NCI-H345 treated with DMSO at 0.1 percent for 48 hours (cell line): ENCODE results near the gene ADAM10.

ENCODE experiments used
- DNase-seq: peaks from one replicate; lab custom pipeline; 2025; ENCODE audit not compliant: unreplicated experiment; lab: John Stamatoyannopoulos, UW

The ADAM10 gene

DNA sequence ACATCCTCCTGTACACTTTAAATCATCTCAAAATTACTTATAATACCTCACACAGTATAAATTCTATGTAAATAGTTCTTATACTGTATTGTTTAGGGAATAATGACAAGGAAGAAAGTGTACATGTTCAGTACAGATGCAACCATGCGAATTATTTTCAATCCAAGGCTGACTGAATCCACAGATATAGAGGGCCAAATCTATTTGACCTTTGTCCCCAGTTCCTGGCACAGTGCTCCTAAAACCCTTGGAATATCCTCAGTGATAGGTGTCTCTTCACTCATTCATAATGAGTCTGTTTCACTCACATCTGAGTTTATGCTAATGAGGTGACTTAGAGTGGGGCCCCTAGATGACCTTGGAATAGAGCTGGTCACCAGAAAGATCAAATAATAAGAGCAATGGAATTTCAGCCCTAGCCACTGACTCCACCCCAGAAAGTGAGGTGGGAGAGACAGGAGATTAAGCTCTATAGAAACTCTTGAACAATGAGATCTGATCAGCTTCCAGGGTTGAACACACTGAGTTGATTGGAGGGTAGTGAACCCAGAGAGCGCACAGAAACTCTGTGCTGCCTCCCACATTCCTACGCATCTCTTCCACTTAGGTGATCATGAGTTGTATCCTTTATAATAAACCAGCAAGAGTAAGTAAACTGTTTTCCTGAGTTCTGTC is 65.3 kb downstream of the ADAM10 start:
- no peak for DNase-seq

- no peak for DNase-seq
Observed at GRCh38 chr15:58682234-58682633, 67.3 kb downstream of the ADAM10 start.

GRCh38 chr15:58678683-58679082 is 70.8 kb downstream of the ADAM10 start:
- no peak for DNase-seq

- DNase-seq, result no peak
Observed at GRCh38 chr15:58677426-58677825, 72.1 kb downstream of the ADAM10 start.

GRCh38 chr15:58676766-58677165 is 72.7 kb downstream of the ADAM10 start:
- no peak for DNase-seq

DNA sequence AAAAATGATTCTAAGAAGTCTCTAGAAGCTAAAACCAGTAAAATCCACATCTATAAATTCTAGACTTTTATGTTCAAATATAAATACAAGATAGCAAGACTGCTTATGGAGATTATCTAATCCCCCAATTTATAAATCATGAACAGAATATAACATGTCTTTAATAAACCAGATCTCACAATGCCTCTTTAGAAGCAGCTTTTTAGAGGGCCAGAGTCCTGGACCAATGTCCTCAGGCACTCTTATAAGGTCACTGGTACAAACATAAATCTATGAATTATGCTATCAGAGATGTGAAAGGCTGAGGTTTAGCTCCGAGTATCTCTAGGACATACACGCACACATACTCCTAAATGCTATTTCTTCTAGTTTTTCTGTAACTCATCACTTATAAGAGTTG is 78.3 kb downstream of the ADAM10 start:
- no peak for DNase-seq

DNA sequence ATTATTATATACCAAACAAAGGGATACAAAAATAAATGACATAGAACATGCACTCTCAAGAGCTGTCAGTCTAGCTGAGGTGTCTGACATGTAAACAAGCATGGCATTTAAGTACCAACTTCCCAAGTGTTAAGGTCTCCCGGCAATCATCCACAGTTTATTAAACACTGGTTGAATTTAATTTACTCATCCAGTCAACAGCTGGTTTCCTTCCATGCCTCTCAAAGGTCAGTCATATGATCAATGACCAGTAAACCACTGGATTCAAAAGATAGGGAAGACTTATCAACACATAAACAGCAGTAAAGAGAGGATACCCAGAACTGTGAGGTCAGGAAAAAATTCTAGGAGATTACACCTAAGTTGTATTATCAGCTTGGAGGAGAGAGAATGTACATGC is 80.4 kb downstream of the ADAM10 start:
- DNase-seq, result no peak

DNA sequence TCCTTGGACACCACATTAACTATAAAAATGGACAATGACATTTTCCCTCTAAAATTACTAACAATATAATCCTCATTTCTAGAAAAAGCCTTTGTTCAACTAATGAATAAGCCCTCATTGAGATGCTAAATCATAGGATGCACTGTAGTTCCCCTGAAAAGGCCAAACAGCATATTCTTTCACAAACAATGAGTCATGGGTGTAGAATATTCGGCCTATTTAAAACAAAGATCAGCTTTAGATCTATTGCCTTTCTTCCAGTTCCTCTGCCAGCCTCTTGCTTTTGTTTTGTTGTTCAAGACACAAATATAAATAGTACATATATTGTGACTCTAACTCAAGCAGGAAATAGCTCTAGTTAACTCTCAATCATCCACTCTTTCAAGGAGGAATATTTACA is 82.5 kb downstream of the ADAM10 start:
- no peak for DNase-seq

GRCh38 chr15:58665672-58666071 is 83.8 kb downstream of the ADAM10 start:
- DNase-seq, result no peak

- no peak for DNase-seq
Observed at GRCh38 chr15:58650102-58650501, 99.4 kb downstream of the ADAM10 start.

DNA sequence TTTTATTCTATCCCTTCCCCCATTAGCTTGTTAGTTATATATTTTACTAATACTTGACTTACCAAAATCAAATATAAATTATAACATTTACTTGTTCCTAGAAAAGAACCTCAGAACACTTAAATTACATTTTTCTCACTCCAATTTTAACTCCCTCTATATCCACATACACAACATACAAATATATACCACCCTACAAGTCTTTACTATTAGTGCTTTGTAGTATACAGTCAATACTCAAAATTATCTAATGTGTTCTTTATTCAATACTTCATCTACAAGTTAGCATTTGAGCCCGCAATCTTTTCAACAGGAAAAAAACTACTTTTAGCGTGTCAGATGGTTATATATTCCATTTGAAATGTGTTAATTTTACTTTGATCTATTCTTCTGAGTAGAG is 100.3 kb downstream of the ADAM10 start:
- no peak for DNase-seq

DNA sequence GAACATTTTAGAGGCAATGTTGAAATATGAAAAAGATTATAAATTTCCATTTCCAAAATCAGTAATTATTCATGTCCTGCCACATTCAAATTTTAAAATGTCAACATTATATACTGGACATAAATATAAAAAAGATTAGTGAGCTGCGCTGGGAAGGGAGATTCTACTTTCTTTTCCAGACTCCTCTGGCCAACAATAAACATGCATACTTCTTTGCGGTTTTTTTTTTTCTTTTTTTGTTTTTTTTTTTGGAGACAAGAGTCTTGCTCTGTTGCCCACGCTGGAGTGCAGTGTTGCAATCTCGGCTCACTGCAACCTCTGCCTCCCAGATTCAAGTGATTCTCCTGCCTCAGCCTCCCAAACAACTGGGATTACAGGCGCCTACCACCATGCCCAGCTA is 105.5 kb downstream of the ADAM10 start:
- no peak for DNase-seq

- DNase-seq, result no peak
Observed at GRCh38 chr15:58641660-58642059, 107.8 kb downstream of the ADAM10 start.

DNA sequence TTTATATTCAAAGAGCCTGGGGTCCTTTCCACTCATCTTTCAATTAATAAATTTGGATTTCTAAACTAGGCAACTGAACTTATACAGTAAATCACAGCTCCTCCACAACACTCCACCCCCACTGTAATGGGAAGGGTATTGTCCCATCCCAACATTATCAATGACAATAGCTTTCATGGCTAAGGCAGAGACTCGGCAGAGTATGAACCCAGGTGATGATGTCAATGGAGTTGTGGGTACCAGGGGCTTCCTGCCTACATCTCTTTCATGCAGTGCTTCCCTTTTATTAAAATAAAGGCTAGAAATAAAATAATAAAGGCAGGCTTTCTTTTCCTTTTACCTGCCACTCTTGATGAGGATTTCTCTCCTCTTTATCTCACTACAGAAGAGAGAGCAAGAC is 109.5 kb downstream of the ADAM10 start:
- no peak for DNase-seq

DNA sequence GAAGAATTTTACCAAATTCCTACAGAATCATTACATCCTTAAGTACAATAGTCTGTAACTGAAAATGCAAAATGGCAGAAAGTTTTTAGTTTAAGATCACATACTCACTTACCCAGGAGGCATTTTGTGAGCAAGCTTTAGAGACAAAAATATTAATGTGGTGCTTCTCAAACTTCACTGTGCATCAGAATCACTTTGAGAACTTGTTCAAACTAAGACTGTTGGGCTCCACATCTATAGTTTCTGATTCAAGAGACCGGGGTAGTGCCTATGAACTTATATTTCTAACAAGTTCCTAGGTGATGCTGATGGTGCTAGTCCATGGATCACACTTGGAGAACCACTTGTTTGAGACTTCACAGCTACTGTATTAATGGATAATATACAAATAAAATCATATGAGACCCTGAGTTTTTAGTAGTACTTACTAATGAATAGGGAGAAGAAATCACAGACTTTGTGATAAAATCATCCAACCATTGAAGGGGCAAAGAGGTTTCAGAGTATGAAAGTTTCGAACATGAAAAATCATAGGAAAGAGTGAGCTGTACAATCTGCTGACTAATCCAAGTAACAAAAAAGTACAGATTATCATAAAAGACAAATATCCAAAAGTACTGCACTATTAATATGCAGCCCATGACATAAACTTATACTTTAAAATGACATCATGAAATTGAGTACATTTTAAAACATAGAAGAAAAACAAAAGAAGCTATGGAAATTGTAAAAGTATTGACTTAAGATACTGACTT is 110.3 kb downstream of the ADAM10 start:
- DNase-seq, result no peak

DNA sequence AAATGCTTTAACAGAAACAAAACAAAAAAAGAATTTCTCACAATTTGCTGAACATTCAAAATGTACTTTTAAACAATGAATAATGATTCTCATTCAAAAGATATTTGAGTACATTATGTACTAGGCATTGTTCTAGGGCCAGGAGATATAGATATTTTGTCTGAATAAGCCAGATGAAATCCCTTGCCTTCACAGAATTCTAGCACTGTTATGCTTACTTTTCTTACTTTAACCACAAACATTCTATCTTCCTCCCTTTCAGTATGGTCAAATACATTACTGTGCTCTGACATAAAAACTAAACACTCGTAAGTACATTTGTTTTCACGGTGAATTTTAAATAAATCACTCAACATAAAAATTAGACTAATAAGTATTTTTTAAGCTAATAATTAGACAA is 116.7 kb downstream of the ADAM10 start:
- DNase-seq, result no peak

DNA sequence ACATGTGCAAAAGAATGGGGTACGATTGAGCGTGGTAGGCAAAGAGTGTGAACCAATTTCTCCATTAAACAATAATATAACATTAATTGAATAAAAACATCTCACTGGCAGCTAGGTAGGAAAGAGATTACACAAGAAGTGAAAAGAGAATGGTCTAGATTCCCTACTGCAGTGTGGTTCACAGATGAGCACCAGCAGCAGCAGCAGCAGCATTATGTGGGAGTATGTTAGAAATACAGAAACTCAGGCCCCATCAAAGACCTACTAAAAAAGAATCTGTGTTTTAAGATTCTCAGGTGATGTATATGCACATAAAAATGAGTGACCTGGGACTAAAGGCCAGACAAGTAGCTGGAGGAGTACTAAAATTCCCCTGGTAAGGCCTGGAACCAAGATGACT is 118.2 kb downstream of the ADAM10 start:
- DNase-seq, result no peak

GRCh38 chr15:58629625-58630024 is 119.9 kb downstream of the ADAM10 start:
- DNase-seq, result no peak

DNA sequence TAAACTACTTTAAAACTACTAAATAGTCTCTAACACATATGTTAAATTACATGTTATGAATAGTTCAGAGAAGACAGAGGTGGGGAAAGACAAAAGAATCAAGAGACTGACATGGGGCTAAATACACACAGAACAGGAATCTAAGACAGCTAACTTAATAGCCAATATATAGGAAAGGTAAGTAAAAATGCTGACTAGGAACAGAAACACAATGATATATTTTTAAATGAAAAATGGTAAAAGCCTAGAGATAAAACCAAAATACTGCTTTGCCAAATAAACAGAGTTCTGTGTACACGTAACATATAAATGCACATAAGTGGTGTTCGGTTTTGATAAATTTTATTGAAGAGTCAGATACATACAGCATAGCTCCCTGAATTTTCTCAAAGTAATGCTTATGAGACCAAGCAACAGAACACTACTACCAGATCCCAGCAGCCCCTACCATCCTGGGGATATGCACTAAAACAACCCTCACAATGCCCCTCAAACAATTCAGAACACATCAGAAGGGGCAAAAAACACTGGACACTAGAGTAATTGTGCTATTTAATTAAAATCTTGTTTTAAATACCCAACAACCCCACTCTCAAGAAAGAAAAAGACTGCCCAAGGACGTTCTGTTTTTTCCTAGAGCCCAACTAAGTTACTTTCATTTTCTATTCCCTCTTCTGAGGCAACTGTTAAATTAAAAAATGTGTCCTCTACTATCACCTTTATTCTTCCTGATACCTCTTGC is 121.1 kb downstream of the ADAM10 start:
- DNase-seq, result no peak

GRCh38 chr15:58627701-58628100 is 121.8 kb downstream of the ADAM10 start:
- no peak for DNase-seq

GRCh38 chr15:58627046-58627445 is 122.5 kb downstream of the ADAM10 start:
- no peak for DNase-seq

DNA sequence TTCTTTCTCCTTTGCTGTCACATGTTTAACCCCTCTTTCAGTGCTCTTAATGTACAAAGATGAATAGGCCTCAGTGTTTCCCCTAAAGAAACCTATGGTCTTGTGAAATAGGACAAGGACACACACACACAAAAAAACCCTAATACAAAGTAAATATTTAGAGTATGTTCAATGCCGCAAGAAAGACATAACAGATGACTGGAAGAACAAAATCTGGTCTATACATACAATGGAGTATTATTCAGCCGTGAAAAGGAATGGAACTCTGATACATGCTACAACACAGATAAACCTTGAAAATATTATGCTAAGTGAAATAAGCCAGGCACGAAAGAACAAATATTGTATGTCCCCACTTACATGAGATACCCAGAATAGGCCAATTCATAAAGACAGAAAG is 123.1 kb downstream of the ADAM10 start:
- DNase-seq, result no peak
